ENCODE measurements around the gene CXCL8. TPM values are rescaled to one million over a fixed set of nuclear protein-coding genes. Genes with fewer than 3 reads are reported as not detected.
A peak's percentile ranks its signal among the peaks of the same experiment; 100 is the strongest.
"Not testable (repeated sequence)": the region's sequence is repeated elsewhere in the genome, so short reads cannot be mapped to it uniquely, and the experiment has no call there.

Gene CXCL8
- total and polyA plus RNA-seq, 8 donors: 0.37 to 43.2 (median 2.9) TPM

- DNase-seq (no peak), FAIRE-seq (peak; percentile 45), ATAC-seq (no peak)
- peaks cover 0 to 22% (median 17%) of the 10 kb centered on the region in 3 donors for H3K4me1 ChIP-seq
- H3K27ac ChIP-seq: no peak overlapping the region
- WGBS, 2 donors: 94 to 98% methylated on average over 1 of the region's 1 CpG
- intact Hi-C loops (cut with DNase I): no loop called here
- no peaks in the 10 kb centered on the region for H3K27me3 ChIP-seq
- TF ChIP-seq CTCF (IDR thresholded peaks at IDR 0.05): no peak
- no peaks in the 10 kb centered on the region for H3K36me3 ChIP-seq
- H3K4me3 ChIP-seq: no peak overlapping the region
- H3K9me3 ChIP-seq: no peaks in the 10 kb centered on the region
These were observed 32.0 kb downstream of the CXCL8 start for GRCh38 chr4:73772363-73772762.

- intact Hi-C loops (cut with DNase I); H3K27me3 ChIP-seq; H3K9me3 ChIP-seq; H3K4me3 ChIP-seq; DNase-seq; FAIRE-seq; H3K36me3 ChIP-seq; ATAC-seq; H3K27ac ChIP-seq: not testable (repeated sequence)
- peaks cover 0 to 22% (median 17%) of the 10 kb centered on the region in 3 donors for H3K4me1 ChIP-seq
- 96 to 99% methylated on average over 4 of the region's 4 CpGs for WGBS, 2 donors
These were observed 34.0 kb downstream of the CXCL8 start for GRCh38 chr4:73774406-73774805.

DNA sequence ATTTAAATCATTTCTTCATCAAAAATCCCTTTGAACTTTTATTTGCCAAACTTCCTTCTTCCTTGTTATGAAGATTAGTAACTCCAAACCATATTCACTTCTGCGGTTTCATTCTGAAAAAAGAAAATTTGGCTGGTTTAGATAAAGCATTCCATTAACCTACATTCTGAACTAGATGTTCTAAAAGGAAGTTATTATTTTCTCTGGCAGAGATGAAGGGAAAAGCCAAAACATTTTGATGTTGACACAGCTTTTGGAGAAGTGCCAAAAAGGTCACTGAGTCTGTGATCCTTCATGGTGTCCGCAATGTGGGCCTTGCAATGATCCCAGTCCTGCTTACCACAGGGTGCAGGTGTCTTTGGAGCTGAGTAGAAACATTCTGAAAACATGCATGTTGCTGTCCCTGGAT, 36.0 kb downstream of the CXCL8 start:
- FAIRE-seq: no peak

DNA sequence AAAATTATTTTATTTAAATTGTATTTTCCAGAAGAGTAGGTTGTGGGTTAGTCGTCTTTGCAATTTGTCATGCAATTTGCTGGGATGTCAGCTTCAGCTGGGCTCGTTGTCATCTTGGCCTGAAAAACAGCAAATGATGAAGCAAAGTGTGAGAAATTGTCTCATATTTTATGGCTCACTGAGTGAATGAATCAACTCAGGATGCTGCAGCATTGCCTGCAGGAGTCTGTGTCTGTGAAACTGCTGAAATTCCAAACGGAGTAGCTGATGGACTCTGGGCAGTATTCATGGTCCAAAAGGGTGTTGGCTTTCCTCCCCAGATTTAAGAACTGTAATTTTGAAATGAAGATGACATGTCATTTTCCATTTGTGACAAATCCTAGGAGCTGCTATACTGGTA, 37.2 kb downstream of the CXCL8 start:
- Histone ChIP-seq H3K4me3 (no peak overlapping the region), H3K36me3 (no peaks in the 10 kb centered on the region), H3K27me3 (no peaks in the 10 kb centered on the region), H3K9me3 (no peaks in the 10 kb centered on the region), H3K4me1 (peaks cover 0 to 12% (median 12%) of the 10 kb centered on the region in 3 donors), H3K27ac (no peak overlapping the region)
- FAIRE-seq: no peak
- peak in 1 of 4 donors; percentile 35 for ATAC-seq
- TF ChIP-seq CTCF (IDR thresholded peaks at IDR 0.05): no peak
- DNase-seq: no peak
- intact Hi-C loops (cut with DNase I): no loop called here
- 59 to 68% methylated on average over 3 of the region's 3 CpGs for WGBS, 2 donors

More for the DNA sequence above, 36.0 kb downstream of the CXCL8 start:
- Histone ChIP-seq H3K4me3 (no peak overlapping the region), H3K9me3 (no peaks in the 10 kb centered on the region), H3K27me3 (no peaks in the 10 kb centered on the region), H3K27ac (peak overlapping the region in 2 of 4 donors; percentile 31 to 38), H3K4me1 (peaks cover 0 to 12% (median 12%) of the 10 kb centered on the region in 3 donors), H3K36me3 (no peaks in the 10 kb centered on the region)
- intact Hi-C loops (cut with DNase I): no loop called here
- DNase-seq (peak in 3 of 6 donors; percentile 26 to 49 (median 48)), ATAC-seq (peak; percentile 64 to 89 (median 84))
- no peak for TF ChIP-seq CTCF (IDR thresholded peaks at IDR 0.05)
- WGBS, 2 donors: 12 to 27% methylated on average over 2 of the region's 2 CpGs

DNA sequence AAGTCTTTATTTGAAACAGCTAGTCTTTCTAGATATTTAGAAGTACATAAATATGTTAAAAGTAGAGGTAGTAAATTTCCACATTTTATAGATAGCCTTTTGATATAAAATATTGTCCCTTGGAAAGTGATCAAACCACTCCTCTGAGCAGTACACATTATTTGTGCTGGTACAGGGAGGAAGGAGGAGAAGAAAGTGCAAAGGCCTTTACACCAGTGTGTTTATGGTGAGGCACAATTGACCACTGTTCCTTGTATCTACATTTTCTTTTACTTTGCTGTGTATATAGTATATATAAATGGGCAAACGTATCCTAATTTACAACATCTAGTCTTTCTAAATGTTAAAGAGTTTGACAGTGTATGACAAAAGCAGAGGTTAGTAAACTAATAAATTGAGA, 39.9 kb downstream of the CXCL8 start:
- Histone ChIP-seq H3K36me3 (no peaks in the 10 kb centered on the region), H3K9me3 (no peaks in the 10 kb centered on the region), H3K27me3 (no peaks in the 10 kb centered on the region), H3K4me3 (no peak overlapping the region), H3K4me1 (peaks cover 0 to 12% (median 12%) of the 10 kb centered on the region in 3 donors), H3K27ac (no peak overlapping the region)
- no peak for TF ChIP-seq CTCF (IDR thresholded peaks at IDR 0.05)
- intact Hi-C loops (cut with DNase I): no loop called here
- WGBS, 2 donors: 71 to 87% methylated on average over 1 of the region's 1 CpG
- DNase-seq (no peak), FAIRE-seq (peak; percentile 23), ATAC-seq (no peak)

Measured in pancreas (tissue), 10 donors.